Right forelimb (tissue), 1 donor: ENCODE results near the gene NOSTRIN.
A peak's percentile ranks its signal among the peaks of the same experiment; 100 is the strongest.
"Not testable (repeated sequence)": the region's sequence is repeated elsewhere in the genome, so short reads cannot be mapped to it uniquely, and the experiment has no call there.

Source experiments
- DNase-seq: peaks from one replicate; pipeline ENCODE4 v3.0.0-alpha.2; 2018

Gene NOSTRIN

GRCh38 chr2:168790226-168790902, 12.1 kb upstream of the NOSTRIN start:
- DNase-seq: no peak

- not testable (repeated sequence) for DNase-seq
Observed at GRCh38 chr2:168791140-168791539, 11.3 kb upstream of the NOSTRIN start.

GRCh38 chr2:168793596-168793995, 8.8 kb upstream of the NOSTRIN start:
- no peak for DNase-seq

- DNase-seq: no peak
Observed at GRCh38 chr2:168794968-168795367, 7.5 kb upstream of the NOSTRIN start.

- no peak for DNase-seq
Observed at GRCh38 chr2:168796090-168796577, 6.3 kb upstream of the NOSTRIN start.

GRCh38 chr2:168796583-168797285, 5.7 kb upstream of the NOSTRIN start:
- no peak for DNase-seq

- no peak for DNase-seq
Observed at GRCh38 chr2:168797286-168797655, 5.2 kb upstream of the NOSTRIN start.

GRCh38 chr2:168798076-168798887, 4.2 kb upstream of the NOSTRIN start:
- no peak for DNase-seq

- DNase-seq: no peak
Observed at GRCh38 chr2:168798888-168799410, 3.5 kb upstream of the NOSTRIN start.

- DNase-seq: no peak
Observed at GRCh38 chr2:168801471-168801870, 966 bp upstream of the NOSTRIN start.

GRCh38 chr2:168802859-168803725, 655 bp downstream of the NOSTRIN start:
- DNase-seq: no peak

- DNase-seq: no peak
Observed at GRCh38 chr2:168804214-168804613, 1.8 kb downstream of the NOSTRIN start.

- no peak for DNase-seq
Observed at GRCh38 chr2:168805615-168806014, 3.2 kb downstream of the NOSTRIN start.

GRCh38 chr2:168809537-168809936, 7.1 kb downstream of the NOSTRIN start:
- DNase-seq: no peak

GRCh38 chr2:168810235-168810634, 7.8 kb downstream of the NOSTRIN start:
- no peak for DNase-seq

GRCh38 chr2:168811696-168812095, 9.3 kb downstream of the NOSTRIN start:
- no peak for DNase-seq

GRCh38 chr2:168814046-168814445, 11.6 kb downstream of the NOSTRIN start:
- DNase-seq: no peak

- no peak for DNase-seq
Observed at GRCh38 chr2:168814939-168815907, 12.8 kb downstream of the NOSTRIN start.

GRCh38 chr2:168816369-168816768, 13.9 kb downstream of the NOSTRIN start:
- DNase-seq: no peak

GRCh38 chr2:168819050-168819715, 16.7 kb downstream of the NOSTRIN start:
- DNase-seq: peak; percentile 49
